Activated CD4-positive, alpha-beta T cell treated with anti-CD3 and anti-CD28 coated beads, Interleukin-2, amount 50 U/mL, for 24 hours (primary cell): ENCODE results near the gene CDH13.

Source experiments
- DNase-seq, 2 donors: peaks; one replicate each; pipeline ENCODE4 v3.0.0-alpha.2; 2020; ENCODE audit warnings: low read depth in 1 of 2, low spot score in 1 of 2

CDH13 gene

GRCh38 chr16:83105279-83106077 is 478.7 kb downstream of the CDH13 start:
- no peak for DNase-seq

- no peak for DNase-seq
Observed at GRCh38 chr16:83109490-83110125, 482.8 kb downstream of the CDH13 start.

GRCh38 chr16:83110269-83110668 is 483.5 kb downstream of the CDH13 start:
- no peak for DNase-seq

- DNase-seq: no peak
Observed at GRCh38 chr16:83113317-83113716, 486.5 kb downstream of the CDH13 start.

GRCh38 chr16:83113811-83114210 is 487.0 kb downstream of the CDH13 start:
- DNase-seq: no peak

GRCh38 chr16:83115491-83116232 is 488.9 kb downstream of the CDH13 start:
- no peak for DNase-seq

- no peak for DNase-seq
Observed at GRCh38 chr16:83116274-83116892, 489.6 kb downstream of the CDH13 start.

- no peak for DNase-seq
Observed at GRCh38 chr16:83117810-83118209, 491.0 kb downstream of the CDH13 start.

GRCh38 chr16:83118365-83118764 is 491.6 kb downstream of the CDH13 start:
- no peak for DNase-seq

- DNase-seq: no peak
Observed at GRCh38 chr16:83125999-83126568, 499.3 kb downstream of the CDH13 start.

- no peak for DNase-seq
Observed at GRCh38 chr16:83128041-83128440, 501.3 kb downstream of the CDH13 start.

- no peak for DNase-seq
Observed at GRCh38 chr16:83130039-83130438, 503.3 kb downstream of the CDH13 start.

GRCh38 chr16:83134638-83135037 is 507.9 kb downstream of the CDH13 start:
- DNase-seq: no peak

GRCh38 chr16:83136419-83136818 is 509.6 kb downstream of the CDH13 start:
- no peak for DNase-seq

- no peak for DNase-seq
Observed at GRCh38 chr16:83136924-83137323, 510.2 kb downstream of the CDH13 start.

GRCh38 chr16:83137326-83137781 is 510.6 kb downstream of the CDH13 start:
- no peak for DNase-seq

- no peak for DNase-seq
Observed at GRCh38 chr16:83137894-83138293, 511.1 kb downstream of the CDH13 start.

GRCh38 chr16:83138512-83138911 is 511.7 kb downstream of the CDH13 start:
- DNase-seq: no peak

- no peak for DNase-seq
Observed at GRCh38 chr16:83138976-83139690, 512.4 kb downstream of the CDH13 start.

- no peak for DNase-seq
Observed at GRCh38 chr16:83143788-83144187, 517.0 kb downstream of the CDH13 start.
